HepG2 (cell line): Measurements from ENCODE around the gene MRPL2. TPM values are rescaled to one million over a fixed set of nuclear protein-coding genes. Genes with fewer than 3 reads are reported as not detected.
A peak's percentile ranks its signal among the peaks of the same experiment; 100 is the strongest.

Source experiments
- BRF2 ChIP-seq: sonication (generic); formaldehyde crosslinking; IDR thresholded peaks from 2 replicates; pipeline ENCODE4 v1.8.1; 2022; ENCODE audit warnings: mild to moderate bottlenecking, missing genetic modification reagents
- HBP1 ChIP-seq: IDR thresholded peaks from 2 replicates; pipeline ENCODE4 v1.6.1; 2016; ENCODE audit warnings: low read depth, control low read depth
- HMGXB3 ChIP-seq: sonication (generic); formaldehyde crosslinking; IDR thresholded peaks from 2 replicates; pipeline ENCODE4 v1.4.0; 2020; ENCODE audit warnings: missing genetic modification reagents, borderline replicate concordance
- HOXA7 ChIP-seq: sonication (generic); formaldehyde crosslinking; IDR thresholded peaks from 2 replicates; pipeline ENCODE4 v1.8.1; 2022; ENCODE audit warnings: mild to moderate bottlenecking, missing genetic modification reagents, moderate library complexity
- MAF1 ChIP-seq: sonication (generic); formaldehyde crosslinking; IDR thresholded peaks from 2 replicates; pipeline ENCODE4 v1.5.0; 2020; ENCODE audit warnings: missing genetic modification reagents, borderline replicate concordance
- PLSCR1 ChIP-seq: sonication (generic); formaldehyde crosslinking; IDR thresholded peaks from 2 replicates; pipeline ENCODE4 v1.5.0; 2020; ENCODE audit warnings: missing genetic modification reagents, mild to moderate bottlenecking, borderline replicate concordance
- RNF219 ChIP-seq: sonication (generic); formaldehyde crosslinking; IDR thresholded peaks from 2 replicates; pipeline ENCODE4 v1.5.0; 2020; ENCODE audit warnings: mild to moderate bottlenecking, missing genetic modification reagents
- SMC3 ChIP-seq: IDR thresholded peaks from 2 replicates; pipeline ENCODE4 v1.6.1; 2011; ENCODE audit warnings: low read length, improper control_type of control experiment
- SOX5 ChIP-seq: IDR thresholded peaks from 2 replicates; pipeline ENCODE4 v1.6.1; 2016; ENCODE audit warnings: borderline replicate concordance
- ZBTB7B ChIP-seq: sonication (generic); formaldehyde crosslinking; IDR thresholded peaks from 2 replicates; pipeline ENCODE4 v1.4.0; 2020; ENCODE audit warnings: missing genetic modification reagents
- ZNF609 ChIP-seq: sonication (generic); formaldehyde crosslinking; IDR thresholded peaks from 2 replicates; pipeline ENCODE4 v1.4.0; 2020; ENCODE audit warnings: mild to moderate bottlenecking, missing genetic modification reagents, borderline replicate concordance
- ZNF850 ChIP-seq: sonication (generic); formaldehyde crosslinking; conservative IDR thresholded peaks from 2 replicates; pipeline ENCODE4 v1.9.0; 2021; ENCODE audit warnings: mild to moderate bottlenecking, missing genetic modification reagents
- polyA plus RNA-seq, 8 experiments: library from polyadenylated mRNA; depleted of rRNA in 3 of 8; stranded (reverse) in 7 of 8; unstranded in 1 of 8; fragments of >200 nt; fragmentation: Illumina TruSeq in 4 of 8; extraction: Trizol in 4 of 8; gene quantifications; 2 replicates each; pipeline versions ENCODE4 v1.2.1 to v1.2.3, GENCODE V29; 2011 to 2016; ENCODE audit warnings: low read depth in 4 of 8, missing spikeins in 1 of 8, mixed read lengths in 1 of 8; ENCODE audit not compliant: insufficient read depth in 1 of 8
- total RNA-seq, 5 experiments: library from RNA; depleted of rRNA; stranded (reverse); fragments of >200 nt; fragmentation: Illumina TruSeq; extraction: Trizol; gene quantifications; 2 replicates each; pipeline ENCODE4 v1.2.3, GENCODE V29; 2016; ENCODE audit warnings: low read depth in 1 of 5

Gene MRPL2
- total and polyA plus RNA-seq, 2 of the 13 experiments (the other 11 are each of a cell fraction or from before 2014, with no cell fraction given), result 56.8 to 65.6 TPM

GRCh38 chr6:43090559-43090956, 31.3 kb upstream of the MRPL2 start (continued):
- TF ChIP-seq ZNF609, result no peak
- 0 out of 2 replicates have a peak, but pooled peaks have one; percentile 8 for TF ChIP-seq HBP1 (CRISPR knock-in tag)
- no peak for TF ChIP-seq PLSCR1
- no peak for TF ChIP-seq HOXA7 (CRISPR knock-in tag)
- no peak for TF ChIP-seq SMC3
- TF ChIP-seq MAF1, result no peak
- 0 out of 2 replicates have a peak, but pooled peaks have one; percentile 5 for TF ChIP-seq HMGXB3
- 0 out of 2 replicates have a peak, but pooled peaks have one; percentile 8 for TF ChIP-seq ZBTB7B (CRISPR knock-in tag)
- no peak for TF ChIP-seq RNF219 (CRISPR knock-in tag)
- no peak for TF ChIP-seq SOX5 (CRISPR knock-in tag)
- TF ChIP-seq BRF2 (CRISPR knock-in tag), result no peak
- TF ChIP-seq ZNF850 (CRISPR knock-in tag), result no peak
